GM10266 (cell line): ENCODE data around the gene TCERG1L.

Source experiments
- DNase-seq: peaks from one replicate; pipeline ENCODE4 v3.0.0; 2012; ENCODE audit errors: extremely low spot score
- TF ChIP-seq, protein P1 (sequence below): IDR thresholded peaks from 2 replicates; pipeline ENCODE4 v1.5.1; 2012; ENCODE audit warnings: mild to moderate bottlenecking, low read depth; ENCODE audit not compliant: control insufficient read depth, insufficient read depth; ENCODE audit errors: missing control alignments

Gene TCERG1L

DNA sequence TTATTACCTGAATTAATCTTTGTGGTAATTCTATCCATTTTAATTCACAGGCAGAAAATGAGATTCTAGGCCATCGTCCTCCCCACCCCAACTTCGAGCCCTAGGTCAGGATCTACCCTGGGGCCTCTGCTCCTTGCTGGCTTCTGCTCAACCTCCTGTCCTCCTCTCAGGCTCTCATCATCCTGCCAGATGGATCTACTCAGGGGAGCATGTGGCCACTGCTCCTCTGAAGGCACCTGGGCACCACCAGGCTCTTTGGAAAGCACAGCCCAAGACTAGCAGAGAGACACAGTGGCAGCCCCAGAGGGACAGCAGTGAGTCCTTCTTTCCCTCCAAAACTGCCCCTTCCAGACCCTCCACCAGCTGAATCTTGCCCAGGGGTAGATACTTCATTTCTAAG is 248.2 kb downstream of the TCERG1L start:
- DNase-seq = no peak
- TF ChIP-seq, protein P1, sequence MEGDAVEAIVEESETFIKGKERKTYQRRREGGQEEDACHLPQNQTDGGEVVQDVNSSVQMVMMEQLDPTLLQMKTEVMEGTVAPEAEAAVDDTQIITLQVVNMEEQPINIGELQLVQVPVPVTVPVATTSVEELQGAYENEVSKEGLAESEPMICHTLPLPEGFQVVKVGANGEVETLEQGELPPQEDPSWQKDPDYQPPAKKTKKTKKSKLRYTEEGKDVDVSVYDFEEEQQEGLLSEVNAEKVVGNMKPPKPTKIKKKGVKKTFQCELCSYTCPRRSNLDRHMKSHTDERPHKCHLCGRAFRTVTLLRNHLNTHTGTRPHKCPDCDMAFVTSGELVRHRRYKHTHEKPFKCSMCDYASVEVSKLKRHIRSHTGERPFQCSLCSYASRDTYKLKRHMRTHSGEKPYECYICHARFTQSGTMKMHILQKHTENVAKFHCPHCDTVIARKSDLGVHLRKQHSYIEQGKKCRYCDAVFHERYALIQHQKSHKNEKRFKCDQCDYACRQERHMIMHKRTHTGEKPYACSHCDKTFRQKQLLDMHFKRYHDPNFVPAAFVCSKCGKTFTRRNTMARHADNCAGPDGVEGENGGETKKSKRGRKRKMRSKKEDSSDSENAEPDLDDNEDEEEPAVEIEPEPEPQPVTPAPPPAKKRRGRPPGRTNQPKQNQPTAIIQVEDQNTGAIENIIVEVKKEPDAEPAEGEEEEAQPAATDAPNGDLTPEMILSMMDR = no peak

DNA sequence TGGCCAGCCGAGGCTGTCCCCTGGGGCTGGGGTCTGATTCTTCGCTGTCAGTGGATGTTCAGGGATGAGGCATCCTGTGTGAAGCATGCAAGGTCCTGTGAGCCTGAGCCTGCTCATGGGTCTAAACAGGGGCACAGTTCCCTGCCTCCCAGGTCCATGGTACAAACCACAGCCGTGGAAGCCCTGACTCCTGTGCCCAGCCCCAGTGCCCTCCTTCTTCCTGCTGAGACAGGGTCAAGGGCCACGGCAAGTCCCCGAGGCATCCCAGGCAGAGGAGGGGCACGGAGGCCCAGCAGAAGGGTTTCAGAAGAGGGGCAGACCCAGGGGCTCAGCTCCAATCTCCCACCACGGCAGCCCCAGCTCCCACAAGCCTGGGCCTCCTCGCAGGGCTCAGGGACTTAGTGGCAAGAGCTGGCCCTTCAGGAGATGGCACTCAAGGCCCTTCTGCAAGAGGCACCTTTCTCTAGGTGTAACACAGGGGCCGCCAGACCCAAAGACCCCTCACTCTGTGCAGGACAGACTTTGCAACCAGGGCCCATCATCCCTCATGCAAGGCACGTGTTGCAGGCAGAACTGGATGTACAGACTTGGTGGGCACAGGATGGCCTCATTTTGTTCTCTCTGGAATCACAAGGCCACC is 248.8 kb downstream of the TCERG1L start:
- no peak for DNase-seq
- TF ChIP-seq, protein P1 = no peak

DNA sequence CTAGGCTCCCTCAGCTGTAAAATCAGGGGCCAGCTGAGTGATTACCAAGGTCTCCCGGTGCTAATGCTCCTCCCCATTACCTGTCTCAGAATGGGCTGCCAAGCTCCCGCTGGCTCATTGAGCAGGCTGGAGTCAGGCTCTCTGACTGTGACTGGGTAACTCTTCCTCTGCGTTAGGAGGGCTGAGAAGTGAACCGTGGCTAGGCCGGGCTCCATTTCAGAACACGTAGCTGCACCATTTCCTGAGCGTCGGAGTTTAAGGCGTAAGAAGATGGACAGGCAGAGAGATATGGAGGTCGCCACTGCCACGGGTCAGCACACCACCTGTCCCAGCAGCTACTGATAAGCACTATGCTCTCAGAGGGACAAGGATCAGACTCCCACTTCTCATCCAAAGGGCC is 250.3 kb downstream of the TCERG1L start:
- no peak for DNase-seq
- TF ChIP-seq, protein P1 = no peak

DNA sequence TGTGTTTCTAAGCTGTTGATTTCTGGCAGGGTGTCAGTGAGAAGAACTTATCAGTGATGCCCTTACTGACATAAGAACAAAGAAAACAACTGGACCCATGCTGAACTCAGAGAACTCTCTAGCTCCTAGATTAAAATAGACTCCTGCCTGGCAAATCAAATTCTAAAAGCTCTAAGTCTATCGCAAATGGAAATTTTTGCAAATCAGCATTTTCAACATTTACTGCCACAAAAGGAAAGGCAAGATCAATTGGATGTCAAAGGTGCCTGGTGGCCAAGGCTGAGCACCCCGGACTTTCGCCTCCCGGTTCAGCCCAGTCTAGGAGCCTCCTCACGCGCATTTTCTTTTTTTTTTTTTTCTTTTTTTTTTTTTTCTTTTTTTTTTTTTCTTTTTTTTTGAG is 251.6 kb downstream of the TCERG1L start:
- DNase-seq = no peak
- TF ChIP-seq, protein P1 = no peak

DNA sequence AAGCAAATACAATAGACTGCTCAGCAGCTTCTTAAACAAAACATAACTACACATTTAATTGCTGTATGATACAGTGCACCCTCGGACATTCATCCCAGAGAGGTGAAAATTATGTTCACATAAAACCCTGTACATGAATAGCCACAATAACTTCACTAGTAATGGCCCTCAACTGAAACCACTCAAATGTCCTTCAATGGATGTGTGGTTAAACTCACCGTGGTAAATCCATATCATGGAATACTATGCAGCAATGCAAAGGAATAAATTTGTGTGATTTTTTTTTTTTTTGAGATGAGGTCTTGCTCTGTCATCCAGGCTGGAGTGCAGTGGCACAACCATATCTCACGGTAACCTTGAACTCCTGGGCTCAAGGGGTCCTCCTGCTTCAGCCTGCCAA is 252.7 kb downstream of the TCERG1L start:
- TF ChIP-seq, protein P1 = no peak
- no peak for DNase-seq

DNA sequence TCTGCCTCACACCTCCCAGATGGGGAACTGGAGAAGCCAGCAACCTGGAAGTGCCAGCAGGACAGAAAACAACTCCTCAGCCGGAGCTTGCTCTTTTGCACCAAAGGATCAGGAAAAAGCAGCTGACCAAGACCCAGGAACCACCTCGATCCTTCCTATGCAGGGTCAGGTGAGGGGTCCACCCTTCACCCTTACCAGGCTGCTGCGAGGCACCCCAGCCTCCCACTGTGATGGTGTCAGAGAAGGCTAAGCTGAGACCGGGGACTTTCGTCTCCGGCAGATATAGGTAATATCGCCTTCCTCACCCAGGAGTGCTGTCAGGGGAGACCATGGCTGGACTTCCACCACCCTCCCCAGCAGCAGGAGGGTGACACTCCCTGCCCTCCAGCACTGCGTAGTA is 254.7 kb downstream of the TCERG1L start:
- TF ChIP-seq, protein P1 = no peak
- DNase-seq = no peak

DNA sequence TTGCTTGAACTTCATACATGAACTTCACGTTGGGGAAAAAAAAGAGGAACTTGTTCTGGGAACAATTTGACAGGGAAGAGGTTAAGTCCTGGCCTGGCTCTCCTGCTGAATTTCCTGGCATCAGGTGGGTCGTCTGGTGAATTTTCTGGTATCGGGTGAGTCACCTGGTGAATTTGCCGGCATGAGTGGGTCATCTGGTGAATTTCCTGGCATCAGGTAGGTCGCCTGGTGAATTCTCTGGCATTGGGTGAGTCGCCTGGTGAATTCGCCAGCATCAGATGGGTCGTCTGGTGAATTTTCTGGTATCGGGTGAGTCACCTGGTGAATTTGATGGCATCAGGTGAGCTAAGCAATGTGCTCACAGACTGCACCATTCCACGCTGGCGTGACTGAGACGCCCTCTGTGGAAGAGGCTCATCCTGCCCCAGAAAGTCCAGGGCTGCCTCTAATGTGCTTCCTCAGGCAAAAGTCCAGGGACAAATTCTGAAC is 255.4 kb downstream of the TCERG1L start:
- no peak for DNase-seq
- TF ChIP-seq, protein P1 = no peak
